Nasal cavity respiratory epithelium epithelial cell of viscerocranial mucosa (primary cell): ENCODE measurements around the gene ECE1. TPM values are rescaled to one million over a fixed set of nuclear protein-coding genes. Genes with fewer than 3 reads are reported as not detected.

ENCODE experiments used
- total RNA-seq: library from RNA; depleted of rRNA; stranded (reverse); fragments of >200 nt; gene quantifications from 2 replicates; pipeline ENCODE4 v1.2.3, GENCODE V29; 2014

Gene ECE1
- total RNA-seq, result 51.6 and 194 TPM in 2 replicates

DNA sequence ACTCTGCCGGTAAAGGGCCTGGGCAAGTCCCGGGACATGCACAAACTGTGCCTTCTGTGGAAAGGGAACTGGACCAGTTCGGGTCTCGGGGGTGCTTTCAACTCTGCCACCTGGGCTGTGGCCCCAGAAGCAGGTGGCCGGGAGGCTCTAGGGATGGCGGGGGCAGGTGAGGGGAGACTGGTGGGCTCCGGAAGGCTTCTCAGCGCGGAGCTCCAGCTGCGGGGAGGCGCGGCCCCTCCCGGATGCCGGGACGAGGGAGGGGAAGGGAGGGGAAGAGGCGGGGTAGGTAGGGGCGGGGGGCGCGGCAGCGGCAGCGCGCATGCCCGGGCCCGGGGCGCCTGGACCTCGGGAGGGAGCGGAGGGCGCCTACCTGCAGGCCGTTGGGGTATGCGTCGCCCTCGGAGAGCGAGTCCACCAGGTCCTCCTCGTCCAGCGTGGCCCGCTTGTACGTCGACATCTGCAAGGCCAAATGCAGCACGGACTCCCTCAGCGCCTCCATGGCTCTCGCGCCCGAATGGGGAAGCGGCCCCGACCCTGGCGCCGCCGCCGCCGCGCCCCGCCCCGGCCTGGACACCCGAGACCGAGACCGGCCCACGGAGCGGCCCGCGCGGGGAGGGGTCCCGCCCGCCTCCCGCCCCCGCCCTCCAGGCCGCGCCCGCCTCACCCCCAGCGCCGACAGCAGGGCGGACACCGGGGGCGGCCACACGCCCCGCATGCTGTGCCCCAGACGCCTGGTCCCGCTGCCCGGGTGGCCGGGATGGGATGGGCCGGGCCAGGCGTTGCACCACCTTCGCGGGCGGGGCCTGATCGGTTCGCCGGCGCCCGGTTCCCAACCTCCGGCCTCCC lies at the start of gene ECE1:
TSS of gene ECE1 (minus strand) at position 764 of the 846 bp plus-strand sequence. CDS start at position 715, 49 bp downstream.

GRCh38 chr1:21176586-21177555 lies 113.4 kb downstream of the ECE1 start, which contains the start of gene EIF4G3:
EIF4G3 (minus strand) TSS chr1:21176897; CDS start chr1:21002742, 174,155 bp downstream.

Other genes starting within 250 kb of the ECE1 start
- gene EIF4G3, start 113.6 kb downstream of the ECE1 start, total RNA-seq, result 34.5 and 65.0 TPM in 2 replicates
- 14.4 and 21.6 TPM in 2 replicates for gene NBPF3, start 149.7 kb upstream of the ECE1 start, total RNA-seq
- gene ALPL, start 219.0 kb upstream of the ECE1 start, total RNA-seq, result 0.93 TPM in 1 of 2 replicates, not detected in the other